Lower lobe of right lung (tissue), 2 donors: ENCODE results near the gene MYL5. TPM values are rescaled to one million over a fixed set of nuclear protein-coding genes. Genes with fewer than 3 reads are reported as not detected.
A peak's percentile ranks its signal among the peaks of the same experiment; 100 is the strongest.

ENCODE experiments used
- ATAC-seq, 2 donors: fragments of 200-7000 bp; cut with Tn5 transposase; one replicate each; pipeline ENCODE4 v1.9.1; 2020 to 2022; ENCODE audit warnings: mild to moderate bottlenecking in 2 of 2, moderate library complexity in 2 of 2
- DNase-seq: peaks from one replicate; pipeline ENCODE4 v3.0.0-alpha.2; 2020
- H3K27ac ChIP-seq: fragments of 200-600 bp; one replicate; pipeline ENCODE4 v1.8.0; 2022
- H3K27me3 ChIP-seq: fragments of 200-600 bp; one replicate; pipeline ENCODE4 v1.8.0; 2022; ENCODE audit warnings: low read depth
- H3K36me3 ChIP-seq: fragments of 200-600 bp; one replicate; pipeline ENCODE4 v1.8.0; 2022; ENCODE audit warnings: mild to moderate bottlenecking
- H3K4me1 ChIP-seq: fragments of 200-600 bp; one replicate; pipeline ENCODE4 v1.8.0; 2022
- H3K4me3 ChIP-seq: fragments of 200-600 bp; one replicate; pipeline ENCODE4 v1.8.0; 2022; ENCODE audit warnings: mild to moderate bottlenecking
- H3K9me3 ChIP-seq: fragments of 200-600 bp; one replicate; pipeline ENCODE4 v1.8.0; 2022
- CTCF ChIP-seq: fragments of 200-600 bp; IDR thresholded peaks from one replicate; pipeline ENCODE4 v1.8.0; 2022; ENCODE audit warnings: antibody characterized with exemption, mild to moderate bottlenecking
- intact Hi-C: fragments of 100-400 bp; cut with DNase I; formaldehyde crosslinking; loops from one replicate; pipeline ENCODE4 v1.11.0; 2022
- total RNA-seq: library from RNA; stranded (reverse); fragmentation: NEBNext Ultra II Directional; extraction: Animal tissue kit (Norgen Biotek cat#: 25700); gene quantifications from one replicate; pipeline ENCODE4 v1.2.1, GENCODE V29; 2021
- donor health status: DM: no; HTN: yes; CAD: no; lungs with severe emphysema.

Gene MYL5
- total RNA-seq, 1 donor from 2014 or later, result 9.7 TPM

GRCh38 chr4:677431-678293 is 3.3 kb downstream of the MYL5 start:
- Histone ChIP-seq H3K4me3 (no peak overlapping the region), H3K9me3 (no peaks in the 10 kb centered on the region), H3K4me1 (peaks cover 40% of the 10 kb centered on the region), H3K27me3 (no peaks in the 10 kb centered on the region), H3K27ac (no peak overlapping the region), H3K36me3 (peaks cover 3% of the 10 kb centered on the region)
- DNase-seq (peak; percentile 59), ATAC-seq (no peak)
- no peak for TF ChIP-seq CTCF
- intact Hi-C loops, result no loop called here

- ATAC-seq (no peak), DNase-seq (no peak)
- no peaks in the 10 kb centered on the region for H3K27me3 ChIP-seq
- H3K27ac ChIP-seq, result no peak overlapping the region
- H3K36me3 ChIP-seq, result no peaks in the 10 kb centered on the region
- peaks cover 33% of the 10 kb centered on the region for H3K4me1 ChIP-seq
- no peaks in the 10 kb centered on the region for H3K9me3 ChIP-seq
- no peak for TF ChIP-seq CTCF
- no peak overlapping the region for H3K4me3 ChIP-seq
- intact Hi-C loops, result no loop called here
Measured at GRCh38 chr4:678331-679103, 4.2 kb downstream of the MYL5 start.

- no peak overlapping the region for H3K4me3 ChIP-seq
- no peak overlapping the region for H3K27ac ChIP-seq
- H3K36me3 ChIP-seq, result no peaks in the 10 kb centered on the region
- peaks cover 37% of the 10 kb centered on the region for H3K4me1 ChIP-seq
- DNase-seq, result no peak
- intact Hi-C loops, result no loop called here
- H3K27me3 ChIP-seq, result no peaks in the 10 kb centered on the region
- TF ChIP-seq CTCF, result no peak
- H3K9me3 ChIP-seq, result no peaks in the 10 kb centered on the region
- no peak for ATAC-seq
Measured at GRCh38 chr4:679104-679481, 4.8 kb downstream of the MYL5 start.

GRCh38 chr4:679629-680028 is 5.3 kb downstream of the MYL5 start:
- no peaks in the 10 kb centered on the region for H3K9me3 ChIP-seq
- no peaks in the 10 kb centered on the region for H3K36me3 ChIP-seq
- no peak for DNase-seq
- H3K27me3 ChIP-seq, result no peaks in the 10 kb centered on the region
- no peak for ATAC-seq
- no peak for TF ChIP-seq CTCF
- intact Hi-C loops, result no loop called here
- peaks cover 39% of the 10 kb centered on the region for H3K4me1 ChIP-seq
- H3K4me3 ChIP-seq, result no peak overlapping the region
- H3K27ac ChIP-seq, result no peak overlapping the region

- Histone ChIP-seq H3K4me3 (no peak overlapping the region), H3K9me3 (no peaks in the 10 kb centered on the region), H3K27ac (peak overlapping the region; percentile 41), H3K4me1 (peaks cover 36% of the 10 kb centered on the region), H3K27me3 (no peaks in the 10 kb centered on the region), H3K36me3 (no peaks in the 10 kb centered on the region)
- no peak for ATAC-seq
- DNase-seq, result peak; percentile 42
- TF ChIP-seq CTCF, result no peak
- intact Hi-C loops, result no loop called here
Measured at GRCh38 chr4:680091-680490, 5.7 kb downstream of the MYL5 start.
